ENCODE measurements around the gene SRPX.

DNA sequence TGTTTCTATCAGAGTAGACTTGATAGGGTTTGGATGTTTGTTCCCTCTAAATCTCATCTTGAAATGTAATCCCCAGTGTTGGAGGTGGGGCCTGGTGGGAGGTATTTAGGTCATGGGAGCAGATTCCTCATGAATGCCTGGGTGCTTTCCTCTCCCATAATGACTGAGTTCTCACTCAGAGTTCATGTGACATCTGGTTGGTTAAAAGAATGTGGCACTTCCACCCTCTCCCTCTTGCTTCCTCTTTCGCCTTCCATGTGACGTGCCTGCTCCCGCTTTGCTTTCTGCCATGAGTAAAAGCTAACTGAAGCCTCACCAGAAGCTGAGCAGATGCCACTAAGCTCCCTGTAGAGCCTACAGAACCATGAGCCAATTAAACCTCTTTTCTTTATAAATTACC lies 47.3 kb upstream of the SRPX start:
- TF ChIP-seq, protein P1, sequence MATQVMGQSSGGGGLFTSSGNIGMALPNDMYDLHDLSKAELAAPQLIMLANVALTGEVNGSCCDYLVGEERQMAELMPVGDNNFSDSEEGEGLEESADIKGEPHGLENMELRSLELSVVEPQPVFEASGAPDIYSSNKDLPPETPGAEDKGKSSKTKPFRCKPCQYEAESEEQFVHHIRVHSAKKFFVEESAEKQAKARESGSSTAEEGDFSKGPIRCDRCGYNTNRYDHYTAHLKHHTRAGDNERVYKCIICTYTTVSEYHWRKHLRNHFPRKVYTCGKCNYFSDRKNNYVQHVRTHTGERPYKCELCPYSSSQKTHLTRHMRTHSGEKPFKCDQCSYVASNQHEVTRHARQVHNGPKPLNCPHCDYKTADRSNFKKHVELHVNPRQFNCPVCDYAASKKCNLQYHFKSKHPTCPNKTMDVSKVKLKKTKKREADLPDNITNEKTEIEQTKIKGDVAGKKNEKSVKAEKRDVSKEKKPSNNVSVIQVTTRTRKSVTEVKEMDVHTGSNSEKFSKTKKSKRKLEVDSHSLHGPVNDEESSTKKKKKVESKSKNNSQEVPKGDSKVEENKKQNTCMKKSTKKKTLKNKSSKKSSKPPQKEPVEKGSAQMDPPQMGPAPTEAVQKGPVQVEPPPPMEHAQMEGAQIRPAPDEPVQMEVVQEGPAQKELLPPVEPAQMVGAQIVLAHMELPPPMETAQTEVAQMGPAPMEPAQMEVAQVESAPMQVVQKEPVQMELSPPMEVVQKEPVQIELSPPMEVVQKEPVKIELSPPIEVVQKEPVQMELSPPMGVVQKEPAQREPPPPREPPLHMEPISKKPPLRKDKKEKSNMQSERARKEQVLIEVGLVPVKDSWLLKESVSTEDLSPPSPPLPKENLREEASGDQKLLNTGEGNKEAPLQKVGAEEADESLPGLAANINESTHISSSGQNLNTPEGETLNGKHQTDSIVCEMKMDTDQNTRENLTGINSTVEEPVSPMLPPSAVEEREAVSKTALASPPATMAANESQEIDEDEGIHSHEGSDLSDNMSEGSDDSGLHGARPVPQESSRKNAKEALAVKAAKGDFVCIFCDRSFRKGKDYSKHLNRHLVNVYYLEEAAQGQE (IDR thresholded peaks at IDR 0.05; ENCODE audit: insufficient read depth in 1 of 2, low read depth in 2 of 2, low read length in 1 of 2) = no peak
- TF ChIP-seq, protein P2, sequence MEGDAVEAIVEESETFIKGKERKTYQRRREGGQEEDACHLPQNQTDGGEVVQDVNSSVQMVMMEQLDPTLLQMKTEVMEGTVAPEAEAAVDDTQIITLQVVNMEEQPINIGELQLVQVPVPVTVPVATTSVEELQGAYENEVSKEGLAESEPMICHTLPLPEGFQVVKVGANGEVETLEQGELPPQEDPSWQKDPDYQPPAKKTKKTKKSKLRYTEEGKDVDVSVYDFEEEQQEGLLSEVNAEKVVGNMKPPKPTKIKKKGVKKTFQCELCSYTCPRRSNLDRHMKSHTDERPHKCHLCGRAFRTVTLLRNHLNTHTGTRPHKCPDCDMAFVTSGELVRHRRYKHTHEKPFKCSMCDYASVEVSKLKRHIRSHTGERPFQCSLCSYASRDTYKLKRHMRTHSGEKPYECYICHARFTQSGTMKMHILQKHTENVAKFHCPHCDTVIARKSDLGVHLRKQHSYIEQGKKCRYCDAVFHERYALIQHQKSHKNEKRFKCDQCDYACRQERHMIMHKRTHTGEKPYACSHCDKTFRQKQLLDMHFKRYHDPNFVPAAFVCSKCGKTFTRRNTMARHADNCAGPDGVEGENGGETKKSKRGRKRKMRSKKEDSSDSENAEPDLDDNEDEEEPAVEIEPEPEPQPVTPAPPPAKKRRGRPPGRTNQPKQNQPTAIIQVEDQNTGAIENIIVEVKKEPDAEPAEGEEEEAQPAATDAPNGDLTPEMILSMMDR (IDR thresholded peaks at IDR 0.05) = no peak
- no peak for TF ChIP-seq SIN3A (IDR thresholded peaks at IDR 0.05; ENCODE audit: borderline replicate concordance, insufficient read depth, low read depth, low read length)
